ENCODE results near the gene TEX11. TPM values are rescaled to one million over a fixed set of nuclear protein-coding genes. Genes with fewer than 3 reads are reported as not detected.
"Not testable (repeated sequence)": the region's sequence is repeated elsewhere in the genome, so short reads cannot be mapped to it uniquely, and the experiment has no call there.

Gene TEX11
- total RNA-seq, 1 experiment from 2014 or later, result not detected

DNA sequence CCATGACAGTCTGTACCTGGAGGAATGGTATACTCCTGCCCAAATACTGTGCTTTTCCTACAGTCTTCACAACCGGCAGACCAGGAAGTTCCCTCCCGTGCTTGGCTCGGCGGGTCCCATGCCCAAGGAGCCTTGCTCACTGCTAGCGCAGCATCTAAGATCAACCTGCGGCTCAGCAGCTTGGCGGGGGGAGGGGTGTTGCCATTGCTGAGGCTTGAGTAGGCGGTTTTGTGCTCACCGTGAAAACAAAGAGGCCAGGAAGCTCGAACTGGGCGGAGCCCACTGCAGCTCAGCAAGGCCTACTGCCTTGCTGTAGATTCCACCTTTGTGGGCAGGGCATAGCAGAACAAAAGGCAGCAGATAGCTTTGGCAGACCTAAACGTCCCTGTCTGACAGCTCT, 152.7 kb downstream of the TEX11 start:
- DNase-seq (ENCODE audit: low read depth), result no peak

DNA sequence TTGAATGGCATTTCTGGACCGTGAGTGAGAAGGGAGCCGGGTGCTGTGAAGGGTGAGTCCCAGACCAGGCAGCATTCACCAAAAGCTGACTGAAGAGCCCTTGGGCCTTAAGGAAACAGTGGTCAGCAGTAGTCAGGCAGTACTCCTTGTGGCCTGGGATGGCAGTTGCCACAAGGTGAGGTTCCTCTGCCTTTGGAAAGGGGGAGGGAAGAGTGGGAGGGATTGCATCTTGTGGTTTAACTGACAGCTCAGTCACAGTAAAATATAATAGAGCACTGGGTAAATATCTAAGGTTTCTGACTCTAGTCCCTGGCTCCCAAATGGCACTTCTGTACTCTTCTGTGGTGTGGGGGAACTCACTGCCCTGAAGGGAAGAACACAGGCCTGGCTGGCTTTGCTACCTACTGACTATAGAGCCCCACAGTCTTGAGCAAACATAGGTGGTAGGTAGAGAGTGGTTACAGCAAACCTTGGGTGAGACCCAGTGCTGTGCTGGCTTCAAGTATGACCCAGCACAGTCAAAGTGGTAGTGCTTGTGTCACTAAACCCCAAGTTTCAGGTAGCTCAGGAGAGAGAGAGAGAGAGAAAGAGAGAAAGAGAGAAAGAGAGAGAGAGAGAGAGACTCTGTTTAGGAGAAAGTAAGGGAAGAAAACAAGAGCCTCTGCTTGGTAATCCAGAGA, 154.2 kb downstream of the TEX11 start:
- DNase-seq (ENCODE audit: low read depth), result no peak

DNA sequence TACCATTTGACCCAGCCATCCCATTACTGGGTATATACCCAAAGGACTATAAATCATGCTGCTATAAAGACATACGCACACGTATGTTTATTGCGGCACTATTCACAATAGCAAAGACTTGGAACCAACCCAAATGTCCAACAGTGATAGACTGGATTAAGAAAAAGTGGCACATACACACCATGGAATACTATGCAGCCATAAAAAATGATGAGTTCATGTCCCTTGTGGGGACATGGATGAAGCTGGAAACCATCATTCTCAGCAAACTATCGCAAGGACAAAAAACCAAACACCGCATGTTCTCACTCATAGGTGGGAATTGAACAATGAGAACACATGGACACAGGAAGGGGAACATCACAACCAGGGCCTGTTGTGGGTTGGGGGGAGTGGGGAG, 174.7 kb downstream of the TEX11 start:
- DNase-seq (ENCODE audit: low read depth), result not testable (repeated sequence)

DNA sequence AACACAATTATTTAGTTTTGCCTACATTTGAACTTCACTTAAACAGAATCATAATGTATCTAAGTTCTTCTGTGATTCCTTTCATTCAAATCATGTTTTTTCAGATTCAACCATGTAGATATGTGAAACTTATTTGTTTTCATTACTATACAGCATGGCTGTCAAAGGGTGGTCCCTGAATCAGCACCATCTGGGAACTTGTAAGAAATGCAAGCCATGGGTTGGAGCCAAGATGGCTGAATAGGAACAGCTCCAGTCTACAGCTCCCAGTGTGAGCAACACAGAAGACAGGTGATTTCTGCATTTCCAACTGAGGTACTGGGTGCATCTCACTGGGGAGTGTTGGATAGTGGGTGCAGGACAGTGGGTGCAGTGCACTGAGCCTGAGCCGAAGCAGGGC, 180.6 kb downstream of the TEX11 start:
- not testable (repeated sequence) for DNase-seq (ENCODE audit: low read depth)

DNA sequence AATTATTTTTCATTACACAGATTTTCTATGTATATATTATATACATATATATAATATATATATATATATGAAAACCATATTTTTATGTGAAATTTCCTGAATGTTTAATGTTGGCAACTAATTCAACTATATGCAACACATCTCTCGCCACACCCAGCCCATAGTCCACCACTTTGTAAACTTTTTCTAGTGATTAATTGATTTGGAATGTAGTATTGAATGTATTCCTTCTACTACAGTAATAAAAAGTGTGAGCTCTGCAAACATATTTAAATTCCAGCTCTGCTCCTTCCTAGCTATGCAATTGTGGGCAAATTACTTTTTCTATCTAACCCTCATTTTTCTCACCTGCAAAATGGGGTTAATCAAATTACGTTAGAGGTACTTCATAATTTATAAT, 187.8 kb downstream of the TEX11 start:
- DNase-seq (ENCODE audit: low read depth), result peak; percentile 3

DNA sequence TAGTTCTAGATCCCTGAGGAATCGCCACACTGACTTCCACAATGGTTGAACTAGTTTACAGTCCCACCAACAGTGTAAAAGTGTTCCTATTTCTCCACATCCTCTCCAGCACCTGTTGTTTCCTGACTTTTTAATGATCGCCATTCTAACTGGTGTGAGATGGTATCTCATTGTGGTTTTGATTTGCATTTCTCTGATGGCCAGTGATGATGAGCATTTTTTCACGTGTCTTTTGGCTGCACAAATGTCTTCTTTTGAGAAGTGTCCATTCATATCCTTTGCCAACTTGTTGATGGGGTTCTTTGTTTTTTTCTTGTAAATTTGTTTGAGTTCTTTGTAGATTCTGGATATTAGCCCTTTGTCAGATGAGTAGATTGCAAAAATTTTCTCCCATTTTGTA, 197.2 kb downstream of the TEX11 start:
- DNase-seq (ENCODE audit: low read depth), result not testable (repeated sequence)

DNA sequence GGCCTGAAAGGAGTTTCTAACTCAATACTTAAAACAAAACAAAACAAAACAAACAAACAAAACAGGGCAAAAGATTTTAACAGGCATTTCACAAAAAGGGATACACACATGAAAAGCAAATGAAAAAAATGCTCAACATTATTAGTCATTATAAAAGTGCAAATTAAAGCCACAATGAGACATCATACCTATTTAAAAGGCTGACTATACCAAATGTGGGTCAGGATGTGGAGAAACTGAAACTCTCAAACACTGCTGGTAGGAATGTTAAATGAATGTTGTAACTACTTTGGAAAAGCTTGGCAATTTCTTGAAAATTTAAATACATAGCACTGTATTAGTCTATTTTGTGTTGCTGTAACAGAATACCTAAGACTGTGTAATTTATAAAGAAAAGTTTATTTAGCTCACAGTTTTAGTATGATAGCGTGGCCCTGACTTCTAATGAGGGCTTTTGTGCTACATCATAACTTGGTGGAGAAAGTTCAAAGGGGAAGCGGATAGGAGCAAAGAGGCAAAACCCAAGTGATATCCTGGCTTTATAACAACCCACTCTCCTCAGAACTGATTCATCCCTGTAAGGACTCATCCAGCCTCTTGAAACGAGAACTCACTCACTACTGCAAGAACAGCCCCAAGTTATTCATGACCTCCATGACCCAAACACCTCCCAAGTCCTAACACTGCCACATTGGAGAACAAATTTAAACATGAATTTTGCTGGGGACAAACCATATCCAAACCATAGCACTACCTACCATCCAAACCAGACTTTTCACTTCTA, 214.0 kb downstream of the TEX11 start:
- DNase-seq (ENCODE audit: low read depth), result peak; percentile 3

DNA sequence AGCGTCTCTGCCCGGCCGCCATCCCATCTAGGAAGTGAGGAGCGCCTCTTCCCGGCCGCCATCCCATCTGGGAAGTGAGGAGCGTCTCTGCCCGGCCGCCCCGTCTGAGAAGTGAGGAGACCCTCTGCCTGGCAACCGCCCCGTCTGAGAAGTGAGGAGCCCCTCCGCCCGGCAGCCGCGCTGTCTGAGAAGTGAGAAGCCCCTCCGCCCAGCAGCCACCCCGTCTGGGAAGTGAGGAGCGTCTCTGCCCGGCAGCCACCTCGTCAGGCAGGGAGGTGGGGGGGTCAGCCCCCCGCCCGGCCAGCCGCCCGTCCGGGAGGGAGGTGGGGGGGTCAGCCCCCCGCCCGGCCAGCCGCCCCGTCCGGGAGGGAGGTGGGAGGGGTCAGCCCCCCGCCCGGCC, 229.1 kb downstream of the TEX11 start:
- not testable (repeated sequence) for DNase-seq (ENCODE audit: low read depth)

DNA sequence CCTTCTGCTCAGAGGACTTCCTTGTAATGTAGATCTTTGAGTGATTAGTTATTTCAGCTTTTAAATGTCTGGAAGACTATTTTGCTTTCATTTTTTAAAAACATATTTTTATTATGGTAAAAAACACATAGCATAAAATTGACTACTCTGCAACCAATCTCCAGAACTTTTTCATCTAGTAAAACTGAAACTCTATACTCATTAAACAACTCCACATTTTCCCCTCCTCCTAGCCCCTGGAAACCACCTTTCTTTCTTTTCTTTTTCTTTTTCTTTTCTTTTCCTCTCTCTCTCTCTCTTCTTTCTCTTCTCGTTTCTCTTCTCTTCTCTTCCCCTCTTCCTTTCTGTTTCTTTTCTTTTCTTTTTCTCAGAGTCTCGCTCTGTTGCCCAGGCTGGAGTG, 233.2 kb downstream of the TEX11 start:
- no peak for DNase-seq (ENCODE audit: low read depth)

DNA sequence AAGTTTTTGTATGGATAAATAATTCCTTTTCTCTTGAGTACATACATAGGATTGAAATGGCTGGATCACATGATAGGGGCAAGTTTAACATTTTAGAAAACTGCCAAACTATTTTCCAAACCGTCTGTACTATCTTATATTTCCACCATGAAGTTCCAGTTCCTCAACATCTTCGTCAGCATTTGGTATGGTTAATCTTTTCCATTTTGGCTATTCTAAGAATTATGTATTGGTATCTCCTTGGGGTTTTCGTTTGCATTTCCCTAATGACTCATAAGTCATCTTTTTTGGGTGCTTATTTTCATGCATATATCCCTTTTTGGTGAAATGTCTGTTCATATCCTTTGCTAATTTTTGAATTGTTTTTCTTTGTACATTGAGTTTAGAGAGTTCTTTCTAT, 236.2 kb downstream of the TEX11 start:
- no peak for DNase-seq (ENCODE audit: low read depth)

DNA sequence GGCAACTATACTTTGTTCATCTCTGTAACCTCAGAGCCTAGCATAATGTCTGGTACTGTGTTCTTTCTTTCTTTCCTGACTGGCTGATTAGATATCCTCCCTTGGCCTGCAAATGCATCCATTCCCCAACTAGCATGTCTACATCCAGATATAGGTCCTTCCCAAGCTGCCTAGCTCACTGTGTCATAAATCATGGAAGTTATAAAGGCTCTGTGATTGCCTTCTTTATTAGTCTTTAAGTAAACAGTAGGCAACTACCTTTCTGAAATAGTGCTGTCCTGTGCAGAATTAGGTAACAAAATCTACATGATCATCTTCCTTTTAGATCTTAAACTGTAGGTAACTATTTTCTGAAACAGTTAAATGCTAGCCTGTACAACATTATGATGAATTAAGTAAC, 239.4 kb downstream of the TEX11 start:
- DNase-seq (ENCODE audit: low read depth), result no peak

DNA sequence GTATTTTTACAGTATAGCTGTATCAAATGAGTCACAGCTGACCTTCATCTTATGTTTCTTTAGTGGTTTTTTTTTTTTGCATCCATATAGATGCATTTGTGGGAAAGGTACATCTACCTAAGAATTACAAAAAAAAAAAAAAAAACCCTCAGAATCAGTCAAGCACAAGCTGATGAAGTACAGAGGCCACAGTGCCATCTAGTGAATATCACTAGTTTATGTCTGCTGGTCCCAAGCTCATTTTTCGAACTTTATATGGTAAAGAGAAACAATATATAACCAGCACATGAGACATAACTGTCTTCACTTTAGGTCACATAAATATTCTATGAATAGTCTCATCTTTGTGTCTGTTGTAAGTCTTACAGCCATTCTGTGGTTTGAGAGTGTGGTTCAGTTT, 243.8 kb downstream of the TEX11 start:
- peak; percentile 39 for DNase-seq (ENCODE audit: low read depth)

DNA sequence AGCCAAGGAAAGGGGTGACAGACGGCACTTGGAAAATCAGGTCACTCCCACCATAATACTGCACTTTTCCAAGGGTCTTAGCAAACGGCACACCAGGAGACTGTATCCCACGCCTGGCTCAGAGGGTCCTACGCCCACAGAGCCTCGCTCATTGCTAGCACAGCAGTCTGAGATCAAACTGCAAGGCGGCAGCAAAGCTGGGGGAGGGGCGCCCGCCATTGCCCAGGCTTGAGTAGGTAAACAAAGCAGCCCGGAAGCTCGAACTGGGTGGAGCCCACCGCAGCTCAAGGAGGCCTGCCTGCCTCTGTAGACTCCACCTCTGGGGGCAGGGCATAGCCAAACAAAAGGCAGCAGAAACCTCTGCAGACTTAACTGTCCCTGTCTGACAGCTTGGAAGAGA, 247.4 kb downstream of the TEX11 start:
- DNase-seq (ENCODE audit: low read depth), result not testable (repeated sequence)

DNA sequence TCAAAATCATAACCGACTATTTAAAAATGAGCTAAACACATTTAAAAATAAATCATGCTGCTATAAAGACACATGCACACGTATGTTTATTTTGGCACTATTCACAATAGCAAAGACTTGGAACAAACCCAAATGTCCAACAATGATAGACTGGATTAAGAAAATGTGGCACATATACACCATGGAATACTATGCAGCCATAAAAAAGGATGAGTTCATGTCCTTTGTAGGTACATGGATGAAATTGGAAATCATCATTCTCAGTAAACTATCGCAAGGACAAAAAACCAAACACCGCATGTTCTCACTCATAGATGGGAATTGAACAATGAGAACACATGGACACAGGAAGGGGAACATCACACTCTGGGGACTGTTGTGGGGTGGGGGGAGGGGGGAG, 251.0 kb downstream of the TEX11 start:
- DNase-seq (ENCODE audit: low read depth), result not testable (repeated sequence)

DNA sequence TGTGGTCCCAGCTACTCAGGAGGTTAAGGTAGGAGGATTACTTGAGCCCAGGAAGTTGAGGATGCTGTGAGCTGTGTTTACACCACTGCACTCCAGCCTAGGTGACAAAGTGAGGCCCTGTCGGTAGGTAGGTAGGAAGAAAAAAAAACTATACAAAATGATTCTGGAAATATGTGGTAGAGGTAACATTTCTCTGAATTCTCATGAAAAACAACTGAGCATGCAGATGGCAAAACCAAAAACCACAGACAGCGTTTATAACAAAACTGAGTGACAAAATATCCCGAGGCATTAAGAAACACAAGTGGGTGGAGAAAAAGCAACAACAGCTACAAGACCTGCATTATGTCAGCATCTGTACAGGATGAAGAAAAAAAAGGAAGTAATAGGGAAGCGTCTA, 252.2 kb downstream of the TEX11 start:
- DNase-seq (ENCODE audit: low read depth), result peak; percentile 1

DNA sequence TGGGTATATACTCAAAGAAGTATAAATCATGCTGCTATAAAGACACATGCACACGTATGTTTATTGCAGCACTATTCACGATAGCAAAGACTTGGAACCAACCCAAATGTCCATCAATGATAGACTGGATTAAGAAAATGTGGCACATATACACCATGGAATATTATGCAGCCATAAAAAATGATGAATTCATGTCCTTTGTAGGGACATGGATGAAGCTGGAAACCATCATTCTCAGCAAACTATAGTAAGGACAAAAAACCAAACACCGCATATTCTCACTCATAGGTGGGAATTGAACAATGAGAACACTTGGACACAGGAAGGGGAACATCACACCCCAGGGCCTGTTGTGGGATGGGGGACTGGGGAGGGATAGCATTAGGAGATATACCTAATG, 260.6 kb downstream of the TEX11 start:
- not testable (repeated sequence) for DNase-seq (ENCODE audit: low read depth)

DNA sequence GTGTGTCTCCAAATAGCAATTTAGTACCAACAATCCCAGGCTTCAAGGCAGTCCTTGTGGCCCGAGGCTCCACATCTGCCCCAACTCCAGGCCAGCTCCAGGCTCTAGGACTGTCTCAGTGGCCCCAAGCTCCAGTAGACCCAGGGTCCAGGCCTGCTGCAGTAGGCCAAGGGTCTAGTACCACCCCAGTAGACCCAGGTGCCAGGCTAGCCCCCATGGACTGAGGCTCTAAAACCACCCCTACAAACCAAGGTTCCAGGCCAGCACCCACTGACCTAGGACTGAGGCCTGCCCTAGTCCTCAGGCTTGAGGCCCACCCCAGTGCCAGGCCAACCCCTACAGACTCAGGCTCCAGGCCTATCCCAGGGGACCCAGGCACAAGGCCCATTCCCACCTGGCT, 272.3 kb downstream of the TEX11 start:
- DNase-seq (ENCODE audit: low read depth), result no peak

DNA sequence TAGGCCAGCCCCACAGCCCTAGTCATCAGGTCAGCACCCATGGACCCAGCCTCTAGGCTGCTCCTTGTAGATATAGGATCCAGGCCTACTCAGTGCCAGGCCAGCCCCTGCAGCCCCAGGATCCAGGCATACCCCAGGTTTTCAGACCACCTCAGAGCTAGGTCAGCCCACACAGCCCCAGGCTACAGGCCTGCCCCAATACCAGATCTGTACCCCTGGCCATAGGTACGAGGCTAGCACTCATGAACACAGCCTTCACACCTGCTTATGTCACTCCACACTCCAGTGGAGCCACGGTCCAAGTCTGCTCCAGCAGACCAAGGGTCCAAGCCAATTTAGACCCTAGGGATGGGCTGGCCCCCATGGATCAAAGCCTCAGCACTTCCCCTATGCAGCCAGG, 272.8 kb downstream of the TEX11 start:
- no peak for DNase-seq (ENCODE audit: low read depth)

DNA sequence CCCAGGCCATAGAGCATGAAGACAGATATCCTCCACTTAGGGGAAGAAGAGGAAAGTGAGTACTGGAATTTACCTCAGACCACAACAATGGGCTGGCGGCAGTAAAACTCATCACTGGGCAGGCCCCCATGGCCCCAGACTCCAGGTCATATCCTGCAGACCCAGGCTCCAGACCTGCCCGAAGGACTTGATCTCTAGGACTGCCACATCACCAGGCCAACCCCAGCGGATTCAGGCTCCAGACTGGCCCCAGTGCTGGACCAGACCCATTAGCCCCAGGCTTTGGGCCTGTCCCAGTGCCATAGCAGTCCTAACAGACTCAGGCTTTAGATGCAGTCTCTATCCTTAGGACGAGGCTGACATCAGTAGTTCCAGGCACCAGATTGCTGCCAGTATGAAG, 273.3 kb downstream of the TEX11 start:
- no peak for DNase-seq (ENCODE audit: low read depth)

DNA sequence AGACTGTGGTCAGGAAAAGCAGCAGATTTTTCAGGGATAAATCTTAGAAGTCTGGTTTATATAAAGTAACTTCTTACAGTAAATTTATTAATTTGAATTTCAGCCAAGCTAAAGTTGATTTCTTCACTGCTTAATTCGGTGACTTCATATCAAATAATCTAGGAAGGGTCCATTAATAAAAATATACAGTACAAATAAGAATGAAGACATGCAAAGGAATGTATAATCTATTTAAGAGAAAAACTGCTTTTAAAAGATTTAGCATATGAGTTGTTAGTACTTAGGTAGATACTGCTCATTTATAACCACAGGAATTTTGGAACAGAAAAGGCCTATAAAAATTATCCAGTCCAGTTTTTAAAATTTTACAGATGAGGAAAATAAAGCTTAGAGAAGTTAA, 286.8 kb downstream of the TEX11 start:
- DNase-seq (ENCODE audit: low read depth), result no peak

DNA sequence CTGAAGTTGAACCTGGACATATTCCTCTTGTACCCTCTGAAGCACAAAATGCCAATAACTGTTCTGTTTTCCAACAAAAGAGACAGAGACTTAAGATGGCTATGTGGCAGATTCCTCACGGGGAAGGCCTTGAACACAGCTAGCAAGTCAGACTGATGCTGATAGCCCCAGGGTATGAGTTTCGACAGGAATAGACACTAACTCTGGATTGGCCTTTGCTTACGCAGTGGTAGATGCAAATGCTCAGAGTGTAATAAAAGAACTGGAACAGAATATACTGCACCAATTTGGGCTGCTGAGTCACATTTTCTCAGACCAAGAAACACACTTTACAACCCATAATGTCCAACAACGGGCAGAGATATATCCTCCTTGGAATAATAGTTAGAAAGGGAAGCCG, 290.0 kb downstream of the TEX11 start:
- DNase-seq (ENCODE audit: low read depth), result peak; percentile 2

DNA sequence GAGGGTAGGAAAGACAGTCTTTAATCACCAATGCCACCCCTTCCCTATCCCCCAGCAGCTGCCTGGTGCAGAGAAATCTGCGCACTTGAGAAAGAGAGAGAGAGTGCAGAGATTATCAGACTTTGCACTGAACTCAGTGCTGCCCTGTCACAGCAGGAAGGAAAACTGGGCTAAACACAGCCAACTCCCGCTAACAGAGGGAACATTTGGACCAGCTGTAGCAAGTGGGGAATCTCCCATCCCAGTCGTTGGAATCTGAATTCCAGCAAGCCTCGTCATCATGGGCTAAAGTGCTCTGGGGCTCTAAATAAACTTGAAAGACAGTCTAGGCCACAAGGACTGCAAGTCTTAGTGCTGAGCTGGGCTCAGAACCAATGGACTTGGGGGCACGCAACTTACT, 295.2 kb downstream of the TEX11 start:
- peak; percentile 37 for DNase-seq (ENCODE audit: low read depth)

DNA sequence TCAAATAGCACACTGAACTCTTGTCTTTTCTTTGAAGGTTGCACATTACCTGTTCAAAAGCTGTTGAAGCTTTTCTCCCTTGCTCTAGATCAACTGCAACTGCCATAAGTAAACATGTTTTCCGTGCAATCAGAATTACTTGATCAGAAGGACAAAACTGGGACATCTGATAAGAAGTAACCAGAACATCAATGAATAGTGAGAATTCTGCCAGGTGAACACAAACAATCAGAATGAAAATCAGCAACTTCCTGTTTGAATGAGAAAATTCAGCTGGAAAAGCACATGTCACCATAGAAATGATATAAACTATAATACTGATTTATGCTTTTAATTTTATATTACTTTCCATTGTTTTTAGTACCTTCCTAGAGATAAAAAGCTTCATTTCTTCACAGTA, 303.2 kb downstream of the TEX11 start:
- DNase-seq (ENCODE audit: low read depth), result no peak

DNA sequence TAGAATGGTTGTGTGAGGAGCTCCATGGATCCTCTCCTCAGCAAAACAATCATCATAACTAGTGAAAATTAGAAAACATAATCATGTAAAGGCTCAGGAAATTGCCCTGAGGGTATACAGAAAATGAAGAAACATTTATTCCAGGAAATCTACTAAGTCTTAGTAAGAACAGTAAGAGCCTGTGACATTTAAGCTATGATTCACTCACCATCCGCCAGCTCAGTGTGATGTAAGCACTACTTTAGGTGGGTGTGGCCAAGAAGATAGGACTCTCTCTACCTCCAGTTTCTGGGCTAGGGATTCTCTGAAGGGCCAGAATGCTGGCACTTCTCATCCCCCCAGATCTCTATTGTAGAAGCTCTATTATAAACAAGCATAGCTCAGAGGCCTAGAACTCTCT, 316.4 kb downstream of the TEX11 start:
- peak; percentile 84 for DNase-seq (ENCODE audit: low read depth)
